Measurements from ENCODE around the gene ZNF497. TPM values are rescaled to one million over a fixed set of nuclear protein-coding genes. Genes with fewer than 3 reads are reported as not detected.

ZNF497 gene
- total and polyA plus RNA-seq, 2 of the 13 experiments (the other 11 are each of a cell fraction or from before 2014, with no cell fraction given) = 1.5 to 1.9 TPM

GRCh38 chr19:58380662-58381459 is 18.3 kb upstream of the ZNF497 start, which contains the start of gene ZNF837 (continued):
- TF ChIP-seq THRA (CRISPR knock-in tag; IDR thresholded peaks at IDR 0.05; ENCODE audit: borderline replicate concordance) (peak; percentile 73), YY1 (IDR thresholded peaks at IDR 0.05; ENCODE audit: insufficient read depth, insufficient replicate concordance, low read depth, low read length) (peak; percentile 82), POLR2AphosphoS5 (IDR thresholded peaks at IDR 0.05; ENCODE audit: low read depth, low read length) (peak; percentile 60; the same call in 1 of the 2 replicates), ZNF563 (CRISPR knock-in tag; IDR thresholded peaks at IDR 0.05) (peak; percentile 90; the same call in 1 of the 2 replicates), THAP9 (CRISPR knock-in tag; IDR thresholded peaks at IDR 0.05; ENCODE audit: borderline replicate concordance) (peak; percentile 78; the same call in 1 of the 2 replicates), HHEX (CRISPR knock-in tag; IDR thresholded peaks at IDR 0.05) (no peak), KLF9 (CRISPR knock-in tag; IDR thresholded peaks at IDR 0.05; ENCODE audit: low read depth) (no peak), ERF (CRISPR knock-in tag; IDR thresholded peaks at IDR 0.05) (peak; percentile 96), ELK4 (CRISPR knock-in tag; IDR thresholded peaks at IDR 0.05; ENCODE audit: borderline replicate concordance) (0 out of 2 replicates have a peak, but pooled peaks have one; percentile 73), ZNF33B (CRISPR knock-in tag; IDR thresholded peaks at IDR 0.05) (0 out of 2 replicates have a peak, but pooled peaks have one; percentile 30), ZSCAN9 (CRISPR knock-in tag; IDR thresholded peaks at IDR 0.05; ENCODE audit: borderline replicate concordance) (peak; percentile 75; the same call in 1 of the 2 replicates), JUN (CRISPR knock-in tag; IDR thresholded peaks at IDR 0.05) (no peak)
